Fibroblast of the conjunctiva (primary cell): Measurements from ENCODE around the gene RAP1GAP.

Experiments
- DNase-seq: peaks from one replicate; pipeline ENCODE4 v3.0.0-alpha.2; 2010; ENCODE audit warnings: low read depth

Gene RAP1GAP

GRCh38 chr1:21590934-21591333 is 78.2 kb downstream of the RAP1GAP start:
- DNase-seq = no peak

- DNase-seq = no peak
These were observed 78.9 kb downstream of the RAP1GAP start for GRCh38 chr1:21590126-21590880.

- no peak for DNase-seq
These were observed 79.5 kb downstream of the RAP1GAP start for GRCh38 chr1:21589618-21590017.

GRCh38 chr1:21587602-21587953 is 81.6 kb downstream of the RAP1GAP start:
- no peak for DNase-seq

- DNase-seq = peak; percentile 49
These were observed 82.1 kb downstream of the RAP1GAP start for GRCh38 chr1:21586846-21587601.

- DNase-seq = no peak
These were observed 82.9 kb downstream of the RAP1GAP start for GRCh38 chr1:21586222-21586621.

GRCh38 chr1:21585037-21585436 is 84.1 kb downstream of the RAP1GAP start:
- DNase-seq = no peak

GRCh38 chr1:21584096-21584495 is 85.1 kb downstream of the RAP1GAP start:
- no peak for DNase-seq

- no peak for DNase-seq
These were observed 89.4 kb downstream of the RAP1GAP start for GRCh38 chr1:21579791-21580190.

- no peak for DNase-seq
These were observed 91.2 kb downstream of the RAP1GAP start for GRCh38 chr1:21577933-21578332.

- no peak for DNase-seq
These were observed 91.8 kb downstream of the RAP1GAP start for GRCh38 chr1:21577324-21577723.

- DNase-seq = no peak
These were observed 92.4 kb downstream of the RAP1GAP start for GRCh38 chr1:21576798-21577187.

- no peak for DNase-seq
These were observed 92.9 kb downstream of the RAP1GAP start for GRCh38 chr1:21576031-21576797.

- DNase-seq = no peak
These were observed 93.7 kb downstream of the RAP1GAP start for GRCh38 chr1:21575351-21575942.

GRCh38 chr1:21574466-21575151 is 94.5 kb downstream of the RAP1GAP start:
- DNase-seq = no peak

- peak; percentile 41 for DNase-seq
These were observed 95.1 kb downstream of the RAP1GAP start for GRCh38 chr1:21573971-21574465.

- no peak for DNase-seq
These were observed 95.7 kb downstream of the RAP1GAP start for GRCh38 chr1:21573475-21573874.

GRCh38 chr1:21572735-21573277 is 96.4 kb downstream of the RAP1GAP start:
- DNase-seq = no peak

- no peak for DNase-seq
These were observed 96.9 kb downstream of the RAP1GAP start for GRCh38 chr1:21572221-21572620.

GRCh38 chr1:21570885-21571284 is 98.3 kb downstream of the RAP1GAP start:
- DNase-seq = no peak

GRCh38 chr1:21570528-21570875 is 98.7 kb downstream of the RAP1GAP start:
- DNase-seq = no peak
